DOHH2 (cell line): ENCODE results near the gene TLR5.

ENCODE experiments used
- H3F3A ChIP-seq: fragments of 200-600 bp; sonication (generic), shearing (Covaris generic); 2 replicates; pipeline ENCODE4 v1.6.0; 2016; ENCODE audit warnings: antibody characterized with exemption, mild to moderate bottlenecking; ENCODE audit not compliant: control insufficient read depth, insufficient read depth
- H3K27ac ChIP-seq: fragments of 200-600 bp; sonication (generic); 2 replicates; pipeline ENCODE4 v1.5.1; 2014; ENCODE audit warnings: low read depth, mild to moderate bottlenecking, low read length, moderate library complexity
- H3K27me3 ChIP-seq: fragments of 200-600 bp; sonication (generic); 2 replicates; pipeline ENCODE4 v1.6.1; 2014; ENCODE audit warnings: mild to moderate bottlenecking, low read length, mixed read lengths; ENCODE audit not compliant: control insufficient read depth
- H3K36me3 ChIP-seq: fragments of 200-600 bp; sonication (generic); 2 replicates; pipeline ENCODE4 v1.6.1; 2014; ENCODE audit warnings: mild to moderate bottlenecking, low read length, moderate library complexity, mixed read lengths; ENCODE audit not compliant: control insufficient read depth
- H3K4me1 ChIP-seq: fragments of 200-600 bp; sonication (generic); 2 replicates; pipeline ENCODE4 v1.6.1; 2014; ENCODE audit warnings: mild to moderate bottlenecking, low read length, mixed read lengths; ENCODE audit not compliant: control insufficient read depth
- H3K4me2 ChIP-seq: fragments of 200-600 bp; sonication (generic); 2 replicates; pipeline ENCODE4 v1.6.0; 2014; ENCODE audit warnings: mild to moderate bottlenecking, low read length, moderate library complexity
- H3K4me3 ChIP-seq: fragments of 200-600 bp; sonication (generic); 2 replicates; pipeline ENCODE4 v1.5.1; 2014; ENCODE audit warnings: mild to moderate bottlenecking, low read length, mixed read lengths
- H3K79me2 ChIP-seq: fragments of 200-600 bp; sonication (generic); 2 replicates; pipeline ENCODE4 v1.6.1; 2014; ENCODE audit warnings: mild to moderate bottlenecking, low read length, mixed read lengths; ENCODE audit not compliant: control insufficient read depth
- H3K9me2 ChIP-seq: fragments of 200-600 bp; sonication (generic); replicated peaks from 2 replicates; pipeline ENCODE4 v1.6.1; 2014; ENCODE audit warnings: mild to moderate bottlenecking, low read length, mixed read lengths; ENCODE audit not compliant: control insufficient read depth
- H3K9me3 ChIP-seq: fragments of 200-600 bp; sonication (generic); 2 replicates; pipeline ENCODE4 v1.6.1; 2014; ENCODE audit warnings: antibody characterized with exemption, low read length, mixed read lengths; ENCODE audit not compliant: control insufficient read depth, insufficient read depth
- H4K20me1 ChIP-seq: fragments of 200-600 bp; sonication (generic); 2 replicates; pipeline ENCODE4 v1.6.0; 2014; ENCODE audit warnings: low read depth, mild to moderate bottlenecking, antibody characterized with exemption, low read length, moderate library complexity; ENCODE audit not compliant: control insufficient read depth, insufficient read depth
- CTCF ChIP-seq: fragments of 200-600 bp; sonication (generic); IDR thresholded peaks from one replicate; pipeline ENCODE4 v1.5.1; 2014; ENCODE audit warnings: antibody characterized with exemption, mild to moderate bottlenecking, low read depth, low read length; ENCODE audit not compliant: poor library complexity, severe bottlenecking
- EZH2phosphoT487 ChIP-seq: fragments of 200-600 bp; sonication (generic); IDR thresholded peaks from 2 replicates; pipeline ENCODE4 v1.6.1; 2017; ENCODE audit warnings: borderline replicate concordance, mild to moderate bottlenecking, antibody characterized with exemption, low read length, moderate library complexity, mixed read lengths

TLR5 gene

GRCh38 chr1:223077247-223077833 is 65.7 kb downstream of the TLR5 start:
- Histone ChIP-seq H3K9me2 (no peaks in the 10 kb centered on the region), H4K20me1 (no peaks in the 10 kb centered on the region), H3K4me1 (no peaks in the 10 kb centered on the region), H3K4me2 (no peak overlapping the region), H3K36me3 (no peaks in the 10 kb centered on the region), H3K27ac (no peak overlapping the region), H3F3A (no peaks in the 10 kb centered on the region), H3K9me3 (no peaks in the 10 kb centered on the region), H3K79me2 (no peaks in the 10 kb centered on the region), H3K4me3 (no peak overlapping the region), H3K27me3 (no peaks in the 10 kb centered on the region)
- TF ChIP-seq EZH2phosphoT487 (no peak), CTCF (no peak)

- Histone ChIP-seq H3K4me1 (no peaks in the 10 kb centered on the region), H3K9me3 (no peaks in the 10 kb centered on the region), H4K20me1 (no peaks in the 10 kb centered on the region), H3K4me3 (no peak overlapping the region), H3K4me2 (no peak overlapping the region), H3K27ac (no peak overlapping the region), H3K36me3 (no peaks in the 10 kb centered on the region), H3K9me2 (no peaks in the 10 kb centered on the region), H3K27me3 (no peaks in the 10 kb centered on the region), H3K79me2 (no peaks in the 10 kb centered on the region), H3F3A (no peaks in the 10 kb centered on the region)
- TF ChIP-seq EZH2phosphoT487 (no peak), CTCF (no peak)
These were observed 66.7 kb downstream of the TLR5 start for GRCh38 chr1:223076362-223076761.

- H3K4me2 ChIP-seq = no peak overlapping the region
- no peaks in the 10 kb centered on the region for H3K36me3 ChIP-seq
- H4K20me1 ChIP-seq = no peaks in the 10 kb centered on the region
- H3K9me3 ChIP-seq = no peaks in the 10 kb centered on the region
- H3K4me3 ChIP-seq = no peak overlapping the region
- no peaks in the 10 kb centered on the region for H3K4me1 ChIP-seq
- H3K79me2 ChIP-seq = no peaks in the 10 kb centered on the region
- H3K9me2 ChIP-seq = no peaks in the 10 kb centered on the region
- no peaks in the 10 kb centered on the region for H3K27me3 ChIP-seq
- no peak overlapping the region for H3K27ac ChIP-seq
- no peaks in the 10 kb centered on the region for H3F3A ChIP-seq
- TF ChIP-seq CTCF = no peak
- TF ChIP-seq EZH2phosphoT487 = no peak
These were observed 67.2 kb downstream of the TLR5 start for GRCh38 chr1:223075834-223076233.
